K562 (cell line): ENCODE data around the gene CIAO2A. TPM values are rescaled to one million over a fixed set of nuclear protein-coding genes. Genes with fewer than 3 reads are reported as not detected.

ENCODE experiments used
- CBX2 ChIP-seq: fragments of 200-600 bp; sonication (generic); IDR thresholded peaks from one replicate; pipeline ENCODE4 v1.6.1; 2012; ENCODE audit warnings: mild to moderate bottlenecking, low read length, inconsistent platforms; ENCODE audit not compliant: insufficient read depth, poor library complexity, severe bottlenecking
- CTBP1 ChIP-seq: fragments of 450-650 bp; IDR thresholded peaks from 2 replicates; pipeline ENCODE4 v1.6.1; 2016; ENCODE audit warnings: borderline replicate concordance
- GTF2E2 ChIP-seq: fragments of 200-800 bp; sonication (Bioruptor generic); IDR thresholded peaks from 2 replicates; pipeline ENCODE4 v1.6.1; 2016; ENCODE audit warnings: missing genetic modification characterization, missing compliant biosample characterization
- HDGF ChIP-seq: fragments of 450-650 bp; IDR thresholded peaks from 2 replicates; pipeline ENCODE4 v1.6.1; 2016
- HLTF ChIP-seq: fragments of 450-650 bp; IDR thresholded peaks from 2 replicates; pipeline ENCODE4 v1.6.1; 2016
- KLF13 ChIP-seq: fragments of 450-650 bp; IDR thresholded peaks from 2 replicates; pipeline ENCODE4 v1.6.1; 2016; ENCODE audit warnings: missing genetic modification characterization, low read depth, mild to moderate bottlenecking, missing compliant biosample characterization, moderate library complexity, borderline replicate concordance
- MAZ ChIP-seq, 2 experiments: fragments of 450-650 bp in 1 of 2; sonication (generic) in 1 of 2; formaldehyde crosslinking; IDR thresholded peaks in 1 of 2; conservative IDR thresholded peaks in 1 of 2; 2 replicates each; pipeline versions ENCODE4 v1.4.0 to v1.5.0; 2020; ENCODE audit warnings: mild to moderate bottlenecking in 1 of 2, missing genetic modification reagents in 1 of 2
- NR2C1 ChIP-seq, 2 experiments: fragments of 450-650 bp; IDR thresholded peaks; 2 replicates each; pipeline ENCODE4 v1.6.1; 2017; ENCODE audit warnings: mild to moderate bottlenecking in 2 of 2, antibody characterized with exemption in 1 of 2, inconsistent platforms in 1 of 2, missing compliant biosample characterization in 1 of 2, missing genetic modification characterization in 1 of 2
- RBFOX2 ChIP-seq: fragments of 200-400 bp; formaldehyde crosslinking; IDR thresholded peaks from 2 replicates; pipeline ENCODE4 v1.6.1; 2017; ENCODE audit warnings: low read depth, mild to moderate bottlenecking, low read length, moderate library complexity
- RBM15 ChIP-seq: fragments of 200-400 bp; formaldehyde crosslinking; IDR thresholded peaks from 2 replicates; pipeline ENCODE4 v1.6.1; 2018; ENCODE audit warnings: mild to moderate bottlenecking, low read length, moderate library complexity; ENCODE audit not compliant: insufficient read depth
- SMARCA5 ChIP-seq: fragments of 450-650 bp; IDR thresholded peaks from 2 replicates; pipeline ENCODE4 v1.6.1; 2016
- SREBF1 ChIP-seq: fragments of 150-350 bp; IDR thresholded peaks from 2 replicates; pipeline ENCODE4 v1.6.1; 2014; ENCODE audit warnings: antibody characterized with exemption, low read depth, low read length, borderline replicate concordance
- YBX1 ChIP-seq: fragments of 450-650 bp; IDR thresholded peaks from 2 replicates; pipeline ENCODE4 v1.7.1; 2016; ENCODE audit warnings: mild to moderate bottlenecking
- ZFX ChIP-seq: sonication (generic); formaldehyde crosslinking; IDR thresholded peaks from 2 replicates; pipeline ENCODE4 v1.8.0; 2022; ENCODE audit warnings: mild to moderate bottlenecking, missing genetic modification reagents, moderate library complexity
- ZNF197 ChIP-seq: fragments of 200-800 bp; sonication (Bioruptor generic); IDR thresholded peaks from 2 replicates; pipeline ENCODE4 v1.6.1; 2016; ENCODE audit warnings: low read depth, missing genetic modification characterization, missing compliant biosample characterization
- polyA plus RNA-seq, 8 experiments: library from polyadenylated mRNA; depleted of rRNA in 4 of 8; stranded (reverse) in 5 of 8; unstranded in 3 of 8; fragments of >200 nt; fragmentation: Nextera tagmentation in 2 of 8; fragmentation: Illumina TruSeq in 1 of 8; extraction: Ambion mirVana in 2 of 8; extraction: Trizol in 1 of 8; gene quantifications; 2 replicates each; pipeline versions ENCODE4 v1.2.1 to v1.2.3, GENCODE V29; 2011 to 2014; ENCODE audit warnings: inconsistent platforms in 1 of 8, missing spikeins in 1 of 8
- total RNA-seq, 7 experiments: library from RNA; depleted of rRNA in 6 of 7; stranded (reverse); fragments of >200 nt in 6 of 7; fragmentation: Illumina TruSeq in 2 of 7; extraction: Trizol in 2 of 7; gene quantifications; 2 replicates each; pipeline versions ENCODE4 v1.2.1 to v1.2.3, GENCODE V29; 2011 to 2021; ENCODE audit warnings: low replicate concordance in 1 of 7
- TF ChIP-seq, protein P1 (sequence below): fragments of 250-450 bp; sonication (Bioruptor Pico); IDR thresholded peaks from 2 replicates; pipeline ENCODE4 v1.8.0; 2021; ENCODE audit warnings: moderate library complexity, mild to moderate bottlenecking, inconsistent platforms
- TF ChIP-seq, protein P2 (sequence below): IDR thresholded peaks from 2 replicates; pipeline ENCODE4 v1.6.1; 2011; ENCODE audit warnings: borderline replicate concordance, low read depth, mild to moderate bottlenecking, moderate library complexity, low read length; ENCODE audit not compliant: insufficient read depth, poor library complexity, severe bottlenecking
- TF ChIP-seq, protein P3 (sequence below): fragments of 250-450 bp; sonication (Bioruptor Pico); IDR thresholded peaks from 2 replicates; pipeline ENCODE4 v1.4.0; 2020; ENCODE audit warnings: mild to moderate bottlenecking, moderate library complexity

CIAO2A gene
- total and polyA plus RNA-seq, 9 of the 15 experiments (the other 6 are each of a cell fraction or from before 2014, with no cell fraction given), result 161 to 429 (median 313) TPM

DNA sequence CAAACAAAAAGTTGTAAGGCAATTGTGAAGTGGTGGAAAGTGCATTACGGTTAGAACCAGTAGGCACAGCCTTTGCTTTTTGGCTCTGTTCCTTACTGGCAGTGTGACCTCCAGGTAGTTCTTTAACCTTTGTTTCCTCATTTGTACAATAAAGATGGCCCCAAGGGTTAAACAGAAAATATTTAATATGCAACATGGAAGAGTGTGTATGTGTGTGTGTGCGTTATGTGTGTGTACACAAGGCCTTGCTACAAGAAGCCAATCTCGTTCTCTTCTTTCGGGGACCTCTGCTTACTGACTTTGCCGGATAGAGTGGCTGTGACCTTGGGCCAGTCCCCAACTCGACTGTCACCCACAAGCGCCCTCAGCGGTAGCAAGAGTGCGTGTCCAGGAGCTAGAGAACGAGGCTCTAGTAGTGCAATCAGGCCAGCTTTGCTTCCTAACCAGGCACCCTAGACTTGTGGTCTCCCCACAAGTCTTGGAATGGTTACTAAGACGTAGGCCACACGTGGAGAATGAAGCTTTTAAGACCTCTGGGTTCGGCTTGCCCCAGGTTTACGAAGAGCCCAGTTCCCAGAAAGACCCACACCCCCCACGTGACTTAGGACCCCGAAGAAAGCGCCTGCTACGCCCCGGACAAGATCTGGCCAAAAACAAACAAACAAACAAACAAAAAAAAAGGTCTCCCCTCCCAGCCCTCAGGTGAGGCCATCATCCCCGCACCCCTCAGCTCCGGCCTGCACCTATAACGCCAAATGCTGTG is 593 bp downstream of the CIAO2A start (continued):
- TF ChIP-seq, protein P1, sequence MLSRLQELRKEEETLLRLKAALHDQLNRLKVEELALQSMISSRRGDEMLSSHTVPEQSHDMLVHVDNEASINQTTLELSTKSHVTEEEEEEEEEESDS (CRISPR knock-in tag), result no peak
- TF ChIP-seq CTBP1 (no peak), RBM15 (no peak), MAZ (CRISPR knock-in tag; conservative IDR thresholded peaks at IDR 0.05 in 1 of 2, IDR thresholded peaks at IDR 0.05 in 1 of 2) (0 out of 4 replicates have a peak, but pooled peaks of 1 of the 2 experiments have one; percentile 11), HLTF (peak; percentile 43; the same call in 1 of the 2 replicates), ZNF197 (CRISPR knock-in tag) (no peak), CBX2 (no peak), GTF2E2 (peak; percentile 44; the same call in 1 of the 2 replicates), YBX1 (no peak), HDGF (peak; percentile 21; the same call in 1 of the 2 replicates), SREBF1 (no peak), NR2C1 (IDR thresholded peaks at IDR 0.05) (peak; percentile 77), NR2C1 (tag; IDR thresholded peaks at IDR 0.05) (peak; percentile 76), ZFX (CRISPR knock-in tag) (peak; percentile 83), KLF13 (tag) (0 out of 2 replicates have a peak, but pooled peaks have one; percentile 20), SMARCA5 (no peak; the same call in 1 of the 2 replicates), RBFOX2 (no peak)
- TF ChIP-seq, protein P2, sequence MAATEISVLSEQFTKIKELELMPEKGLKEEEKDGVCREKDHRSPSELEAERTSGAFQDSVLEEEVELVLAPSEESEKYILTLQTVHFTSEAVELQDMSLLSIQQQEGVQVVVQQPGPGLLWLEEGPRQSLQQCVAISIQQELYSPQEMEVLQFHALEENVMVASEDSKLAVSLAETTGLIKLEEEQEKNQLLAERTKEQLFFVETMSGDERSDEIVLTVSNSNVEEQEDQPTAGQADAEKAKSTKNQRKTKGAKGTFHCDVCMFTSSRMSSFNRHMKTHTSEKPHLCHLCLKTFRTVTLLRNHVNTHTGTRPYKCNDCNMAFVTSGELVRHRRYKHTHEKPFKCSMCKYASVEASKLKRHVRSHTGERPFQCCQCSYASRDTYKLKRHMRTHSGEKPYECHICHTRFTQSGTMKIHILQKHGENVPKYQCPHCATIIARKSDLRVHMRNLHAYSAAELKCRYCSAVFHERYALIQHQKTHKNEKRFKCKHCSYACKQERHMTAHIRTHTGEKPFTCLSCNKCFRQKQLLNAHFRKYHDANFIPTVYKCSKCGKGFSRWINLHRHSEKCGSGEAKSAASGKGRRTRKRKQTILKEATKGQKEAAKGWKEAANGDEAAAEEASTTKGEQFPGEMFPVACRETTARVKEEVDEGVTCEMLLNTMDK, result peak; percentile 70
- TF ChIP-seq, protein P3, sequence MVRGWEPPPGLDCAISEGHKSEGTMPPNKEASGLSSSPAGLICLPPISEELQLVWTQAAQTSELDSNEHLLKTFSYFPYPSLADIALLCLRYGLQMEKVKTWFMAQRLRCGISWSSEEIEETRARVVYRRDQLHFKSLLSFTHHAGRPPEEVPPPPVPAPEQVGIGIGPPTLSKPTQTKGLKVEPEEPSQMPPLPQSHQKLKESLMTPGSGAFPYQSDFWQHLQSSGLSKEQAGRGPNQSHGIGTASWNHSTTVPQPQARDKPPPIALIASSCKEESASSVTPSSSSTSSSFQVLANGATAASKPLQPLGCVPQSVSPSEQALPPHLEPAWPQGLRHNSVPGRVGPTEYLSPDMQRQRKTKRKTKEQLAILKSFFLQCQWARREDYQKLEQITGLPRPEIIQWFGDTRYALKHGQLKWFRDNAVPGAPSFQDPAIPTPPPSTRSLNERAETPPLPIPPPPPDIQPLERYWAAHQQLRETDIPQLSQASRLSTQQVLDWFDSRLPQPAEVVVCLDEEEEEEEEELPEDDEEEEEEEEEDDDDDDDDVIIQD, result no peak
